DMS53 treated with DMSO at 0.1 percent for 48 hours (cell line): ENCODE results near the gene PSENEN.

Experiments used
- DNase-seq: peaks from one replicate; lab custom pipeline; 2025; ENCODE audit not compliant: unreplicated experiment; lab: John Stamatoyannopoulos, UW

PSENEN gene, protein sequence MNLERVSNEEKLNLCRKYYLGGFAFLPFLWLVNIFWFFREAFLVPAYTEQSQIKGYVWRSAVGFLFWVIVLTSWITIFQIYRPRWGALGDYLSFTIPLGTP

DNA sequence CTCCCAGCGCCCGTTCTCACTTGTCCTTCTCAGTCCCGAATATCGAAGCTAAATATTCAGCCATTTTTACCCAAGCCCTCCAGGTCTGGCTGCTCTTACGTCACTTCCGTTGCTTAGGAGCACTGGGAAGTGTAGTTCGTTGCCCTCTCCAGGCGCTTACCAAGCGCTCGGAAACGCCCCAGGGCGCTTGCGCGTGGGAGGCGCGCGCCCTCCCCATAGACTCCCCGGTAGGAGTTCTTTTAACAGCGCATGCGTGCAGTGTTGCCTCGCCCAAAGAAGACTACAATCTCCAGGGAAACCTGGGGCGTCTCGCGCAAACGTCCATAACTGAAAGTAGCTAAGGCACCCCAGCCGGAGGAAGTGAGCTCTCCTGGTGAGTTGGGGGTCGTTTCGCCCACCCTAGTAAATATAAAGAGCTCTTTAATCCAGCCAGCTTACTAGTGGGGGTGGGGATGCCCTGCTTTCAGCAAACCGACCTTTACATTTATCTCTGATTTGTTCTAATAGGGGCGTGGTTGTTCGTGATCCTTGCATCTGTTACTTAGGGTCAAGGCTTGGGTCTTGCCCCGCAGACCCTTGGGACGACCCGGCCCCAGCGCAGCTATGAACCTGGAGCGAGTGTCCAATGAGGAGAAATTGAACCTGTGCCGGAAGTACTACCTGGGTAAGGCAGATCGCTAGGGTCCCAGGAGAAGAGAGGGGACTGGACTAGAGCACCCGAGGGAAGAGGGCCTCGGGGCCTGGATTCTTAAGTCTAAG, at the start of gene PSENEN, which contains the start of gene U2AF1L4:
Gene PSENEN, plus strand, starts transcription at position 324 of the 759 bp plus-strand sequence. Its CDS starts 280 bp downstream, at position 604.
Gene U2AF1L4, minus strand, starts transcription at position 91 of the 759 bp plus-strand sequence. Its CDS starts 27 bp downstream, at position 64.
- peak; percentile 99 for DNase-seq

- no peak for DNase-seq
These were observed 49.5 kb upstream of the PSENEN start for GRCh38 chr19:35695895-35696422.

GRCh38 chr19:35696835-35697234, 48.6 kb upstream of the PSENEN start:
- no peak for DNase-seq

DNA sequence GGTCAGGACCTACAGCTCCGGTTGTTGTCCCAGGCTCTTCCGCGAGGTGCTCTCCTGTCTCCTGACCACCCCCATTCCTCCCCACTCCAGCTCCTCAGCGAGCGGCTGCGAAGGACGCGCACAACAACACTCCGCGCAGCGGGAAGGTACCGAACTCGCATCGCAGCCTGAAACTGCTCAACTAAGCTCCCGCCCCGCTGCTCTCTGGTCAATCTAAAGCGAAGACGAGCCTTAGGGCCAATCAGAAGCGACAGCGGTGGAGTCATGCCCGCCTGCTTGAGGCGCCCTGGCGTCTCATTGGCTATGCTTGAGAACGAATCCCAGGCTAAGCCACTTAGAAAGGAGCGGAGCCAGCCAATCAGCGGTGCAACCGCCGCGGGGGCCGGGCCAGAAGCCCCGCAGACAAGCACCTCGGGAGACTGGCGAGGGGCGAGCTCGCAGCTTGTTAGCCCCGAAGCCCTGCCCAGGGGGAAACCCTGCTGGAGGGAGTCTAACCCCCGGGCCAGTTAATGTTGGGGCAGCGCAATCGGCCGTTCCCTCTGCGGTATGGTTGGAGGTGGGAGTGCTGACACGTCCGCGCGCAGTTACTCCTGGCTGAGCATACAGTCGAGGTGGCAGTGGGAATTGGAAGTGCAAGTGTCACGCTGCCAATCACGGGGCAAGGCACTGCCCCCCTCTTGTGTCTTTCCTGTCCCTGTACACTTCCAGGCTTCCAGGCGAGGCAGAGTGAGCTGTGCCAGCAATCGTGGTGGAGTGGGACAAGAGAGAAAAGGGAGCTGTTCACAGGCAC, 43.0 kb upstream of the PSENEN start:
- peak; percentile 98 for DNase-seq

DNA sequence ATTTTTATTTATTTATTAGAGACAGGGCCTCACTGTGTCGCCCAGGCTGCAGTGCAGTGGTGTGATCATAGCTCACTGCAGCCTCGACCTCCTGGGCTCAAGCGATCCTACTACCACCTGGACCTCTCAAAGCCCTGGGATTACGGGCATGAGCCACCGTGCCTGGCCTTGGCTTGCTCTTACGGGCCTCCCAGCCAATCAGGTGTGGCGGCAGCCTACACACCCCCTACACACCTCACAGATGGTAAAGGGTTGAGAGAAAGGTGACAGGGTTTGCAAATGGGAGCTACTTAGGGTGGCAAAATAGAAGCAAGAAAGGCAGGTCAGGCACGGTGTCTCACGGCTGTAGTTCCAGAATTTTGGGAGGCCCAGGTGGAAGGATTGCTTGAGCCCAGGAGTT, 42.1 kb upstream of the PSENEN start:
- DNase-seq = peak; percentile 57

DNA sequence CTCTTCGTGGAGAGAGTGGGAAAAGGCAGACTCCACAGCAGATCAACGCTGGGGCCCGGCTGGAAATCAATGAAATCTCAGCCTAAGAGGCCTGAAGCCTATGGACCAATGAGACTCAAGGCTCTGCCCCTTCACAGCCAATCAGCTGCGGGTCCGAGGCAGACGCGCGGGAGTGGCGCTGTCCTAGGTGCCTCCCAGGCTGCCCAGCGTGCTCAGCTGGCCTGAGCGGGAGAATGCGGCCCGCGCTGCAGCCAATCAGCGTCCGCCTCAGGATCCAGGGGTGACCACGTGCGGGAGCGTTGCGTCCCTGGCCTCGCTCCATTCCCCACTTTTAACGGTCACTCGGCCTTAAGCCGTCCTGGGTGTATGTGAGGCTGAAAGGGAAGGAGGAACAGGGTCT, 41.2 kb upstream of the PSENEN start, which contains the start of gene ZBTB32:
Gene ZBTB32, plus strand, starts transcription at position 341 of the 400 bp plus-strand sequence. CDS start 10,069 bp downstream, outside the sequence.
- no peak for DNase-seq

- DNase-seq = peak; percentile 4
These were observed 37.1 kb upstream of the PSENEN start for GRCh38 chr19:35708391-35708790.

DNA sequence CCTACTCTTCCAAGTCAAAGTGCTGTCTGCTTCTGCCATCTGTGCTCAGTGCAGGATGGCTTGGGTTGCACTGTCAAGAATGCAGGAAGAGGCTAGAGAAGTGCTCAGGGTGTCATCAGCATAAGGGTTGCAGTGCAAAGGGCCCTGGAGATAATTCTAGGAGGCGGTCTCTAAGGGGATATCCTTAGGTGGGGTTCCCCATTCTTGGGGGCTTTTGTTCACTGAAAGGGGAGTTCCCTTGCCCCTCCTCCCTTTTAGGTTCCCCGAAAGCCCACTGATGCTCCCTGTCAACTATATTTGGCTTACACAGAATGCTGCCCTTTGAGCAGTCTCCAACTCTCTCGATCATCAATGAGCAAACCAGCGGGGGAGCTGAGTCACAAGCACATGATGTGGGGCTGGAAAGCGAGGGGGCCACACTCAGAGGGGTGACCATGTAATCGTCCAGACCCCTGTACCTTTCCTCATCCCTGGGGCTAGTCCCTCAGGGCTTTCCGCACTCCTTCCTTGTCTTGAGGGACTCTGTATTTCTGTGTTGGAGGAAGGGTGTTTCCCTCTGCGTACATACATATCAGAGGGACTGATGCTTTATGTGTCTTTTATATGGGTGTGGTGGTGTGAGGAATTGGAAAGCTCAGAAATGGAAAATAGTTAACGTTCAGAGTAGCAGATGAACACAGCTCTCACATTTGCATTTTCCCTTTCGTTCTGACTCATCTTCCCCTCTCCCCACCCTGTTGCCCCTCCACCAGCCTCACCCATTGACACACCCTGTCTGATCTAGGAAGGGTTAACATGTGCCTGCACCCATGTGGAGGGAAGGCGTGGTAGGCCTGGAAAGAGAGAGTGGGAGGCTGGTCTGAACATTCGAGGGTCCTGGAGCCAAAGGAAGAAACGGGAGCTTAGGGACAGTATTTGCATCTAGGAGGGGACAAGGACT, 34.4 kb upstream of the PSENEN start:
- DNase-seq = no peak

DNA sequence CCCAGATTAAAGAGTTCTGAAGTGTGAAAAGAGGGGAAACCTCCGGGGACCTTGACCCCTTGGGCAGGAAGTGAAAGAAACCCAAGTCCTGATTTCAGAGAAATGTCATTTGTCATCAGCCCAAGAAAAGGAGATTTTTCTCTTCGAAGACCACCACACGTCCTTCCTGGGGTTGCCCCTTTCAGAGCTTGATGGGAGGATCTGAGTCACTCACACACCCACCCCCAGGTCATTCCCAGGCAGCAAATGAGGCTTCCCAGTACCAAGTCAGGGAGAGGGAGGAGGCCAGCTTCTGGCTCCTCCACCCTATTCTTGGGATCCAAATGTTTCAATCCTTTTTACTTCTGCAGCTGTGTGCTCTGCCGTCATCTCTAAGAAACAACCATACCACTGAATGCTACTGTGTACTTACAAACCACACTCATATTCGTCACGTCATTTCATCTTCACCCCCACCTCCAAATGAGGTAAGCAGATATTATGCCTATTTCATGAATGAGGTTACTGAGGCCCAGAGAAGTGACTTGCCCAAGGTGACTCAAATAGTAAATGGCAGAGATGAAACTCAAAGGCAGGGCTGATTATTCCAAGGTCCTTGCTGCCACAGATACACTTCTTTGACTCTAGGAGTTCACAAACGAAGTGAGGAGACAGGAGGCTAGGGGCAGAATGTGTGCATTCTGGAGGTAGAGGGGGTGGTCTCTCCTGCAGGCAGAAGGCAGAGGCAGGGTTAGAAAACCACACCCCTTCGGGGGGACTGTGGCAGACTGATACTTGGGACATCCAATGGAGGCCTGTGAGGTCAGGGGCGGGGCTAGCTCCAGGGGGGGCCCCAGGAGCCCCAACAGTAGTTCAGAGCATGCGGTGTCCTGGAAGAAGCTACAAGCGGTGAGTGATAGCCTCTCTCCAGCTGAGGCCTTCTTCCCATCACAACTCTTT, 32.6 kb upstream of the PSENEN start:
- DNase-seq = no peak

DNA sequence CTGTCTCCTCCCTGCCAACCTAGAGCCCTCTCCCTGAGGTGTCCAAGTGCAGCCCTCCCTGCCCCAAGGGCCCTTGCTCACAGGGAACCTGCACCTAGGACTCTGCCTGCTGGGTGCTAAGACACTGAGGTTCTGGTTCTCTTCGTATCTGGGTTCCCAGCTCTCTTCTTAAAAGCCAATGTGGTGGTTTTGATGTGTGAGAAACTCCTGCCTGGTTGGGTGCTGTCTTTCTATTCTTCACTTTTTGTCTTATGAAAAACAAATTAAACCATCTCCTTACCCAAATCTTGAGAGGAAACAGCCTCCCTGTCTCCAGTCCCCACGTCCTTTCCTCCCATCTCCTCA, 32.0 kb upstream of the PSENEN start:
- no peak for DNase-seq

GRCh38 chr19:35713904-35714495, 31.5 kb upstream of the PSENEN start:
- DNase-seq = no peak

DNA sequence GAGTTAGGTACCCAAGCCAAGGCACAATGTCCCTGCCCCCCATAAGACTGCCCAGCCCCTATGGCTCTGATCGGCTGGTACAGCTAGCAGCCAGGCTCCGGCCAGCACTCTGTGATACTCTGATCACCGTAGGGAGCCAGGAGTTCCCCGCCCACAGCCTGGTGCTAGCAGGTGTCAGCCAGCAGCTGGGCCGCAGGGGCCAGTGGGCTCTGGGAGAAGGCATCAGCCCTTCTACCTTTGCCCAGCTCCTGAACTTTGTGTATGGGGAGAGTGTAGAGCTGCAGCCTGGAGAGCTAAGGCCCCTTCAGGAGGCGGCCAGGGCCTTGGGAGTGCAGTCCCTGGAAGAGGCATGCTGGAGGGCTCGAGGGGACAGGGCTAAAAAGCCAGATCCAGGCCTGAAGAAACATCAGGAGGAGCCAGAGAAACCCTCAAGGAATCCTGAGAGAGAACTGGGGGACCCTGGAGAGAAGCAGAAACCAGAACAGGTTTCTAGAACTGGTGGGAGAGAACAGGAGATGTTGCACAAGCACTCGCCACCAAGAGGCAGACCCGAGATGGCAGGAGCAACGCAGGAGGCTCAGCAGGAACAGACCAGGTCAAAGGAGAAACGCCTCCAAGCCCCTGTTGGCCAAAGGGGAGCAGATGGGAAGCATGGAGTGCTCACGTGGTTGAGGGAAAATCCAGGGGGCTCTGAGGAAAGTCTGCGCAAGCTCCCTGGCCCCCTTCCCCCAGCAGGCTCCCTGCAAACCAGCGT, 30.7 kb upstream of the PSENEN start:
- DNase-seq = no peak

- no peak for DNase-seq
These were observed 30.1 kb upstream of the PSENEN start for GRCh38 chr19:35715355-35715809.

- no peak for DNase-seq
These were observed 29.3 kb upstream of the PSENEN start for GRCh38 chr19:35715981-35716800.

DNA sequence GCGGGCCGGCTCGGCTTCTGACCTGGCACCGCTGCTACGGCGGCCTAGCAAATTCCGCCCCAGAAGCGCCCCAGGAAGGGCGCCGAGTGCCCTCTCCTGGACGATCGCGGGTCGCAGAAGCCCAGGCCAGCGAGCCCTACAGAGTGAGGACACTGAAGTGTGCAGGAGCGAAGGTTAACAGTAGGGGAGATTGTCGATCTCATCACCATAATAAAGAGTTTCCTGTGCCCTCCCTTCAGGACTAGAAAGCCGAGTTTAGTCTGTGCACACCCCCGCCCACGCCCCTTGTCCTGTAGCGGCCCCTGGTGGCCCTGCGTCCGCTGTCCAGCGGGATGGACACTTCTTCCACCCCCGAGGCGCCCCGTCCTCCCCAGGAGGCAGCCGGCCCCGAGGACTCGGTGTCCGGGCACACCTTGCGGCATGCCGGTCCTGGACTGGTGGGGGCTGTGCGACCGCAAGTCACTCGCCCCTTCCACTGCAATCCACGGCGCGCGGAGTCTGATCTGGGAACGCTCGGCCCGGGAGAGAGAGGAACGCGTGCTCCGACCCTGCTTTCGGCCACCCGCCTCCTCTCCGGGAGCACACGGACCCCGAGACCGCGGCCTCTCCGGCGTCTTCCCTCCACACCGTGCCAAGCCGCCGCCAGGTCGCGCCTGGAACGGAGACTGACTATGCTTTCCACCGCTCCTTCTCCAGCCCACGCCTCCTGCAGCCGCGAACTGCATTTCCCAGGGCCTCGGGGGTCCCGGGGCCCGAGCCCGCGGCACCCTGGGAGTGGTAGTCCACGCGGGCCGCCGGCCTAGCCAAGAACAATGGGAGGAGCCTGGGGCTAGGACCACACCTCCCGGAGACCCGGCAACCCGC, 28.4 kb upstream of the PSENEN start:
- peak; percentile 95 for DNase-seq

GRCh38 chr19:35717665-35718344, 27.6 kb upstream of the PSENEN start, which contains the start of gene KMT2B:
KMT2B (plus strand) TSS chr19:35718003; CDS start chr19:35718019, 16 bp downstream.
- DNase-seq = peak; percentile 97
